Spleen (tissue), 11 donors: ENCODE data around the gene CEP170B. TPM values are rescaled to one million over a fixed set of nuclear protein-coding genes. Genes with fewer than 3 reads are reported as not detected.
"Not testable (repeated sequence)": the region's sequence is repeated elsewhere in the genome, so short reads cannot be mapped to it uniquely, and the experiment has no call there.

Experiments
- DNase-seq: peaks from one replicate; pipeline ENCODE4 v3.0.0-alpha.2; 2020
- H3K27ac ChIP-seq, 8 donors: fragments of 200-600 bp; sonication (generic) in 7 of 8; 1 replicate in 4 of 8; 2 replicates in 4 of 8; pipeline versions ENCODE4 v1.5.0 to v1.8.0; 2016 to 2021; ENCODE audit warnings: inconsistent platforms in 4 of 8, mild to moderate bottlenecking in 4 of 8, moderate library complexity in 1 of 8
- H3K27me3 ChIP-seq, 7 donors: fragments of 200-600 bp; sonication (generic) in 6 of 7; replicated peaks in 1 of 7; 1 replicate in 4 of 7; 2 replicates in 3 of 7; pipeline versions ENCODE4 v1.5.0 to v1.8.0; 2016 to 2021; ENCODE audit warnings: inconsistent platforms in 3 of 7, mild to moderate bottlenecking in 1 of 7
- H3K36me3 ChIP-seq, 6 donors: fragments of 200-600 bp; sonication (generic) in 5 of 6; 1 replicate in 4 of 6; 2 replicates in 2 of 6; pipeline versions ENCODE4 v1.5.0 to v1.8.0; 2016 to 2021; ENCODE audit warnings: inconsistent platforms in 2 of 6
- H3K4me1 ChIP-seq, 6 donors: fragments of 200-600 bp; sonication (generic) in 5 of 6; 1 replicate in 3 of 6; 2 replicates in 3 of 6; pipeline versions ENCODE4 v1.5.0 to v1.8.0; 2016 to 2021; ENCODE audit warnings: inconsistent platforms in 3 of 6
- H3K4me3 ChIP-seq, 8 donors: fragments of 200-600 bp; sonication (generic) in 7 of 8; 1 replicate in 4 of 8; 2 replicates in 4 of 8; pipeline versions ENCODE4 v1.5.0 to v1.8.0; 2016 to 2021; ENCODE audit warnings: inconsistent platforms in 4 of 8, mild to moderate bottlenecking in 4 of 8, moderate library complexity in 2 of 8
- H3K9me3 ChIP-seq, 8 donors: fragments of 200-600 bp; sonication (generic) in 7 of 8; 1 replicate in 4 of 8; 2 replicates in 4 of 8; pipeline versions ENCODE4 v1.5.0 to v1.8.0; 2016 to 2021; ENCODE audit warnings: inconsistent platforms in 4 of 8
- CTCF ChIP-seq, 11 experiments: fragments of 200-600 bp in 7 of 11; fragments of 450-650 bp in 4 of 11; sonication (generic) in 4 of 11; IDR thresholded peaks in 8 of 11; conservative IDR thresholded peaks in 3 of 11; 1 replicate in 7 of 11; 2 replicates in 4 of 11; pipeline versions ENCODE4 v1.4.0 to v1.8.0; 2016 to 2021; ENCODE audit warnings: antibody characterized with exemption in 11 of 11, inconsistent platforms in 4 of 11, mild to moderate bottlenecking in 1 of 11
- POLR2A ChIP-seq, 3 donors: fragments of 450-650 bp; IDR thresholded peaks; one replicate each; pipeline ENCODE4 v1.5.1; 2017; ENCODE audit warnings: antibody characterized with exemption in 3 of 3, mild to moderate bottlenecking in 1 of 3
- POLR2AphosphoS5 ChIP-seq, 3 donors: sonication (generic); formaldehyde crosslinking; IDR thresholded peaks; one replicate each; pipeline ENCODE4 v1.5.1; 2017; ENCODE audit warnings: antibody characterized with exemption in 3 of 3
- WGBS, 5 donors: extraction: QIAGEN DNeasy Blood & Tissue Kit in 3 of 5; methylation state at CpG; one replicate each; pipeline versions ENCODE4 v1.1.5 to v1.1.7; 2013 to 2018; 5-methylcytosine and 5-hydroxymethylcytosine counted together
- intact Hi-C: fragments of 100-400 bp; cut with DNase I; formaldehyde crosslinking; loops from one replicate; pipeline ENCODE4 v1.15.0; 2023; ENCODE audit warnings: low total_unique reads
- polyA plus RNA-seq, 3 donors: library from polyadenylated mRNA; stranded (reverse); fragments of 200-250 nt; gene quantifications; one replicate each; pipeline ENCODE4 v1.2.1, GENCODE V29; 2013
- total RNA-seq, 7 donors: library from RNA; depleted of rRNA in 3 of 7; stranded (reverse); fragments of >200 nt in 3 of 7; fragmentation: NEBNext Ultra II Directional in 4 of 7; extraction: Animal tissue kit (Norgen Biotek cat#: 25700) in 4 of 7; gene quantifications; one replicate each; pipeline versions ENCODE4 v1.1.0 to v1.2.1, GENCODE V29; 2016 to 2021
- donor health status: healthy with polysubstance abuse.
- donor health status: DM: no; HTN: no; CAD: no; lungs with moderate emphysema.
- donor health status: DM: no; HTN: no; CAD: no.
- donor health status: Bipolar disorder and iron deficiency.
- donor health status: healthy.
- donor health status: DM: no; HTN: no; CAD: no.
- donor health status: DM: yes; HTN: yes; CAD: no.

CEP170B gene
- total and polyA plus RNA-seq, 10 donors: 0.58 to 12.6 (median 5.7) TPM

GRCh38 chr14:104898870-104899510 is 33.9 kb downstream of the CEP170B start:
- Histone ChIP-seq H3K36me3 (no peaks in the 10 kb centered on the region), H3K9me3 (no peaks in the 10 kb centered on the region), H3K27ac (no peak overlapping the region), H3K27me3 (peaks cover 0 to 19% (median 0%) of the 10 kb centered on the region in 7 donors), H3K4me1 (peaks cover 0 to 28% (median 8%) of the 10 kb centered on the region in 6 donors), H3K4me3 (no peak overlapping the region)
- intact Hi-C loops: no loop called here
- no peak for DNase-seq
- no peak for TF ChIP-seq POLR2AphosphoS5 (IDR thresholded peaks at IDR 0.05)
- no peak for TF ChIP-seq CTCF (IDR thresholded peaks at IDR 0.05 in 8 of 11, conservative IDR thresholded peaks at IDR 0.05 in 3 of 11)
- no peak for TF ChIP-seq POLR2A (IDR thresholded peaks at IDR 0.05)
- 78 to 89% (median 83%) methylated on average over 22 to 24 of the region's 24 CpGs for WGBS, 5 donors

- Histone ChIP-seq H3K27ac (no peak overlapping the region), H3K27me3 (peaks cover 0 to 26% (median 0%) of the 10 kb centered on the region in 7 donors), H3K4me3 (no peak overlapping the region), H3K36me3 (no peaks in the 10 kb centered on the region), H3K4me1 (peaks cover 0 to 20% (median 6%) of the 10 kb centered on the region in 6 donors), H3K9me3 (no peaks in the 10 kb centered on the region)
- DNase-seq: no peak
- intact Hi-C loops: no loop called here
- WGBS, 5 donors: 26 to 58% (median 43%) methylated on average over 2 of the region's 2 CpGs
- TF ChIP-seq CTCF (IDR thresholded peaks at IDR 0.05 in 8 of 11, conservative IDR thresholded peaks at IDR 0.05 in 3 of 11) (no peak), POLR2A (IDR thresholded peaks at IDR 0.05) (no peak), POLR2AphosphoS5 (IDR thresholded peaks at IDR 0.05) (no peak)
These were observed 34.7 kb downstream of the CEP170B start for GRCh38 chr14:104899781-104900180.

GRCh38 chr14:104900639-104901512 is 35.8 kb downstream of the CEP170B start:
- intact Hi-C loops: no loop called here
- H3K36me3 ChIP-seq: no peaks in the 10 kb centered on the region
- H3K27me3 ChIP-seq: peaks cover 0 to 37% (median 0%) of the 10 kb centered on the region in 7 donors
- H3K27ac ChIP-seq: no peak overlapping the region
- peaks cover 0 to 10% (median 0%) of the 10 kb centered on the region in 6 donors for H3K4me1 ChIP-seq
- no peak overlapping the region for H3K4me3 ChIP-seq
- TF ChIP-seq CTCF (IDR thresholded peaks at IDR 0.05 in 8 of 11, conservative IDR thresholded peaks at IDR 0.05 in 3 of 11) (no peak), POLR2AphosphoS5 (IDR thresholded peaks at IDR 0.05) (no peak)
- WGBS, 5 donors: 80 to 88% (median 81%) methylated on average over 12 of the region's 12 CpGs
- DNase-seq: no peak
- H3K9me3 ChIP-seq: no peaks in the 10 kb centered on the region

GRCh38 chr14:104903990-104904389 is 38.9 kb downstream of the CEP170B start:
- TF ChIP-seq POLR2A (IDR thresholded peaks at IDR 0.05) (no peak), CTCF (IDR thresholded peaks at IDR 0.05 in 8 of 11, conservative IDR thresholded peaks at IDR 0.05 in 3 of 11) (no peak), POLR2AphosphoS5 (IDR thresholded peaks at IDR 0.05) (no peak)
- Histone ChIP-seq H3K36me3 (no peaks in the 10 kb centered on the region), H3K27ac (no peak overlapping the region), H3K9me3 (no peaks in the 10 kb centered on the region), H3K4me3 (no peak overlapping the region), H3K4me1 (no peaks in the 10 kb centered on the region), H3K27me3 (peaks cover 0 to 30% (median 0%) of the 10 kb centered on the region in 7 donors)
- intact Hi-C loops: no loop called here
- 86 to 93% (median 89%) methylated on average over 7 of the region's 7 CpGs for whole genome bisulfite sequencing, 5 donors
- no peak for DNase-seq

GRCh38 chr14:104904650-104905578 is 39.8 kb downstream of the CEP170B start:
- intact Hi-C loops, DNase-seq, H3K27ac ChIP-seq, H3K36me3 ChIP-seq, H3K4me3 ChIP-seq, H3K4me1 ChIP-seq, H3K9me3 ChIP-seq: not testable (repeated sequence)
- H3K27me3 ChIP-seq: peaks cover 0 to 30% (median 0%) of the 10 kb centered on the region in 7 donors
- WGBS, 5 donors: 65 to 74% (median 68%) methylated on average over 31 to 38 of the region's 38 CpGs
